C4-2B (cell line): ENCODE results near the gene ERCC8.

ENCODE experiments used
- ZFX ChIP-seq: fragments of 450-650 bp; IDR thresholded peaks from 2 replicates; pipeline ENCODE4 v1.6.1; 2017
- TF ChIP-seq, protein P1 (sequence below): fragments of 450-650 bp; conservative IDR thresholded peaks from 2 replicates; pipeline ENCODE4 v1.5.1; 2017; ENCODE audit warnings: mild to moderate bottlenecking

- TF ChIP-seq, protein P1, sequence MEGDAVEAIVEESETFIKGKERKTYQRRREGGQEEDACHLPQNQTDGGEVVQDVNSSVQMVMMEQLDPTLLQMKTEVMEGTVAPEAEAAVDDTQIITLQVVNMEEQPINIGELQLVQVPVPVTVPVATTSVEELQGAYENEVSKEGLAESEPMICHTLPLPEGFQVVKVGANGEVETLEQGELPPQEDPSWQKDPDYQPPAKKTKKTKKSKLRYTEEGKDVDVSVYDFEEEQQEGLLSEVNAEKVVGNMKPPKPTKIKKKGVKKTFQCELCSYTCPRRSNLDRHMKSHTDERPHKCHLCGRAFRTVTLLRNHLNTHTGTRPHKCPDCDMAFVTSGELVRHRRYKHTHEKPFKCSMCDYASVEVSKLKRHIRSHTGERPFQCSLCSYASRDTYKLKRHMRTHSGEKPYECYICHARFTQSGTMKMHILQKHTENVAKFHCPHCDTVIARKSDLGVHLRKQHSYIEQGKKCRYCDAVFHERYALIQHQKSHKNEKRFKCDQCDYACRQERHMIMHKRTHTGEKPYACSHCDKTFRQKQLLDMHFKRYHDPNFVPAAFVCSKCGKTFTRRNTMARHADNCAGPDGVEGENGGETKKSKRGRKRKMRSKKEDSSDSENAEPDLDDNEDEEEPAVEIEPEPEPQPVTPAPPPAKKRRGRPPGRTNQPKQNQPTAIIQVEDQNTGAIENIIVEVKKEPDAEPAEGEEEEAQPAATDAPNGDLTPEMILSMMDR: no peak
- no peak for TF ChIP-seq ZFX
These were observed 49.2 kb upstream of the ERCC8 start for GRCh38 chr5:60993875-60994571.
